NCI-H1092 (cell line): Measurements from ENCODE around the gene PHTF1.

ENCODE experiments used
- DNase-seq: peaks from one replicate; lab custom pipeline; 2025; lab: John Stamatoyannopoulos, UW

The PHTF1 gene

GRCh38 chr1:113759333-113760101 lies at the start of gene PHTF1:
Gene PHTF1, minus strand, starts transcription at chr1:113759486. Its CDS starts 783 bp downstream, at chr1:113758703.
- peak; percentile 58 for DNase-seq

- no peak for DNase-seq
These were observed 49.3 kb upstream of the PHTF1 start for GRCh38 chr1:113808450-113809195.

- no peak for DNase-seq
These were observed 46.4 kb upstream of the PHTF1 start for GRCh38 chr1:113805639-113806038.

GRCh38 chr1:113805256-113805531 lies 45.9 kb upstream of the PHTF1 start:
- DNase-seq: no peak

GRCh38 chr1:113804421-113805255 lies 45.4 kb upstream of the PHTF1 start:
- DNase-seq: no peak

- DNase-seq: no peak
These were observed 43.2 kb upstream of the PHTF1 start for GRCh38 chr1:113802367-113803007.

- no peak for DNase-seq
These were observed 41.2 kb upstream of the PHTF1 start for GRCh38 chr1:113800487-113800886.

- DNase-seq: no peak
These were observed 38.2 kb upstream of the PHTF1 start for GRCh38 chr1:113797472-113797871.

GRCh38 chr1:113793878-113794834 lies 34.9 kb upstream of the PHTF1 start:
- DNase-seq: no peak

- DNase-seq: no peak
These were observed 33.7 kb upstream of the PHTF1 start for GRCh38 chr1:113792986-113793385.

GRCh38 chr1:113792471-113792870 lies 33.2 kb upstream of the PHTF1 start:
- no peak for DNase-seq

GRCh38 chr1:113788802-113789201 lies 29.5 kb upstream of the PHTF1 start:
- no peak for DNase-seq

- DNase-seq: no peak
These were observed 28.4 kb upstream of the PHTF1 start for GRCh38 chr1:113787663-113788062.

- DNase-seq: no peak
These were observed 26.8 kb upstream of the PHTF1 start for GRCh38 chr1:113786069-113786468.

GRCh38 chr1:113784104-113784779 lies 25.0 kb upstream of the PHTF1 start:
- no peak for DNase-seq

GRCh38 chr1:113783254-113784103 lies 24.2 kb upstream of the PHTF1 start:
- DNase-seq: no peak

GRCh38 chr1:113782406-113782805 lies 23.1 kb upstream of the PHTF1 start:
- DNase-seq: no peak

- DNase-seq: no peak
These were observed 21.3 kb upstream of the PHTF1 start for GRCh38 chr1:113780374-113781146.

GRCh38 chr1:113779542-113779941 lies 20.3 kb upstream of the PHTF1 start:
- DNase-seq: no peak
